ENCODE data around the gene SNW1.

SNW1 gene

DNA sequence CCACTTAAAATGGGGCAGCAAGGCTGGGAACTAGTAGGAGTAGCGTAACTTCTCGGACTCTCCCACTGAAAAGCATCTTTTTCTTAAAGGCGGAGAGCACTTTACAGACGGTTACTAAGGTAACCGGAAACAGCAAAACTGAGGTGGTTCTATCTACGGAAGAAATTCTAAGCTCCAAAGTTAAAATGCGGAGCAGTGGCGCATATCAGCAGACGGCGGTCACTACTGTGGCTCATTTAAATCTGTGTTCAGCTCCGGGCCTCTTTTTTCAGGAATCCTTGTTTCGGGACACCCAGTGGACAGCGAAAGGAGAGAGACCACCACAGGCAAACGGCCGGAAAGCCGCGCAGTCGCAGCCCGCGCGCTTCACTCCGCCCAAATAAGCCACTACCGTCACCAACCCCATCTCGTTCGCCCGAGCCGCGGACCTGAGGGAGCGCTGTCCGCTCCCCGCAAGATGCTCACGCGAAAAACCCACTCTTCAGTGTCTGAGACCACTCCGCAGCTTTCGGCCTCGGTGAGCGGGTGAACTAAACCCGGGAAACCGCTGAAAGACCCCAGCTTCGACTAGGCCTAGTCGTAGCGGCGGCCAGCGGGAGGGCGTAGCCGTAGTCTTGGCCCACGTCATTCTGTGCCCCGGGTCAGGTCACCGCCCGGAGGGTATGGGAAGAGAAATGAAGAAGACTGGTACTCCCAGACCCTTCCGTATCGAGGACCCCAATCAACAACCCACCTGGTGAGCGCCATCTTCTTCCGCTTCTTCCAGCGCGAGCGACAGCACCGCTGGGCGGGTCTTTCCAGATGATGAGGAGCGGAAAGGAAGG, at the start of gene SNW1:
TSS of gene SNW1 (minus strand) at position 776 of the 824 bp plus-strand sequence. CDS start at position 747, 29 bp downstream.
- CTCF ChIA-PET = interaction anchor here (0.7 to 1.8 kb wide), 6 partner anchors 9 to 847 kb away, joined by 3 to 7 read pairs (median 3); partner anchors contain the start of gene ADCK1
- POLR2A ChIA-PET = interaction anchor here (1.2 kb wide), 1 partner anchor 40 kb away, joined by 3 read pairs; the partner anchor contains the start of gene ADCK1
- H3K4me3 ChIP-seq (ENCODE audit: low read depth, low read length) = peak within 1 kb of the TSS; percentile 97
- TF ChIP-seq, protein P1, sequence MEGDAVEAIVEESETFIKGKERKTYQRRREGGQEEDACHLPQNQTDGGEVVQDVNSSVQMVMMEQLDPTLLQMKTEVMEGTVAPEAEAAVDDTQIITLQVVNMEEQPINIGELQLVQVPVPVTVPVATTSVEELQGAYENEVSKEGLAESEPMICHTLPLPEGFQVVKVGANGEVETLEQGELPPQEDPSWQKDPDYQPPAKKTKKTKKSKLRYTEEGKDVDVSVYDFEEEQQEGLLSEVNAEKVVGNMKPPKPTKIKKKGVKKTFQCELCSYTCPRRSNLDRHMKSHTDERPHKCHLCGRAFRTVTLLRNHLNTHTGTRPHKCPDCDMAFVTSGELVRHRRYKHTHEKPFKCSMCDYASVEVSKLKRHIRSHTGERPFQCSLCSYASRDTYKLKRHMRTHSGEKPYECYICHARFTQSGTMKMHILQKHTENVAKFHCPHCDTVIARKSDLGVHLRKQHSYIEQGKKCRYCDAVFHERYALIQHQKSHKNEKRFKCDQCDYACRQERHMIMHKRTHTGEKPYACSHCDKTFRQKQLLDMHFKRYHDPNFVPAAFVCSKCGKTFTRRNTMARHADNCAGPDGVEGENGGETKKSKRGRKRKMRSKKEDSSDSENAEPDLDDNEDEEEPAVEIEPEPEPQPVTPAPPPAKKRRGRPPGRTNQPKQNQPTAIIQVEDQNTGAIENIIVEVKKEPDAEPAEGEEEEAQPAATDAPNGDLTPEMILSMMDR (IDR thresholded peaks at IDR 0.05; ENCODE audit: insufficient read depth, low read length, missing control alignments) = no peak
- DNase-seq (ENCODE audit: low read depth, low spot score) = peak; percentile 63

DNA sequence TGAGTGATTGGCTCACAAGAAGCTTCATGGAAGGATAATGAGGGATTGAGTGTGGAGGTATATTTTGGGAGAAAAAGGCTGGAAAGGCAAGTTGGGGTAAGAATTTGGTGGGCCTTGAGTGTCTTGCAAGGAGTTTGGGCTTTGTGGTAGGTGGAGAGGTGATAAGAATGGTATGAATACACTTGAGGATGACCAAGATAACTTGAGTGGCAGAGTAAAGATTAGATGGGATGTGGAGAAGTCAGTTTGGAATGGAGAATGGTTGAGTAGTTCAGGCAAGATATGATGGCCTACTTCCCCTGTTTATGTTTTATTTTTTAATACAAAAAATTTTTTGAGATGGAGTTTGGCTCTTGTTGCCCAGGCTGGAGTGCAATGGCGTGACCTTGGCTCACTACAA, 48.1 kb upstream of the SNW1 start:
- ChIA-PET POLR2A (no interaction called here), CTCF (interaction anchor here (1.4 kb wide), 1 partner anchor 53 kb away, joined by 5 read pairs; no protein-coding TSS in a partner anchor)
- no peak overlapping the region for H3K4me3 ChIP-seq (ENCODE audit: low read depth, low read length)
- TF ChIP-seq, protein P1 (IDR thresholded peaks at IDR 0.05; ENCODE audit: insufficient read depth, low read length, missing control alignments) = no peak
- DNase-seq (ENCODE audit: low read depth, low spot score) = no peak

DNA sequence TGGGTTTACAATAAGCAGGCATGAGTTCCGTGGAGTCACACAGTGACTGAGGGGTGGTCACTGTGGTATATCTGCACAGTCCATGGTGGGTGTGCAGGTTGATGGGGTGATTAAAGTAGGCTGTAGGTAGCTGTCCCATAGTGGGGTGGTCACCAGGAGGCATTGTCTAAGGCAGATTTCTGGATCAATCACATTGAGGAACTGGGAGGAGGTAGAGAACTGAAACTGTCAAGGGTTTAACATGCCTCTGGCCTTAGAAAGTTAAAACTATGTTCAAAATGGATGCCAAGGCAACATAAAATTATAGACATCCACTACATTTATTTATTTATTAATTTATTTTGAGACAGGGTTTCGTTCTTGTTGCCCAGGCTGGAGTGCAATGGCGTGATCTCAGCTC, 47.3 kb upstream of the SNW1 start:
- no peak for DNase-seq (ENCODE audit: low read depth, low spot score)
- no peak overlapping the region for H3K4me3 ChIP-seq (ENCODE audit: low read depth, low read length)
- CTCF ChIA-PET = no interaction called here
- TF ChIP-seq, protein P1 (IDR thresholded peaks at IDR 0.05; ENCODE audit: insufficient read depth, low read length, missing control alignments) = no peak
- POLR2A ChIA-PET = no interaction called here

DNA sequence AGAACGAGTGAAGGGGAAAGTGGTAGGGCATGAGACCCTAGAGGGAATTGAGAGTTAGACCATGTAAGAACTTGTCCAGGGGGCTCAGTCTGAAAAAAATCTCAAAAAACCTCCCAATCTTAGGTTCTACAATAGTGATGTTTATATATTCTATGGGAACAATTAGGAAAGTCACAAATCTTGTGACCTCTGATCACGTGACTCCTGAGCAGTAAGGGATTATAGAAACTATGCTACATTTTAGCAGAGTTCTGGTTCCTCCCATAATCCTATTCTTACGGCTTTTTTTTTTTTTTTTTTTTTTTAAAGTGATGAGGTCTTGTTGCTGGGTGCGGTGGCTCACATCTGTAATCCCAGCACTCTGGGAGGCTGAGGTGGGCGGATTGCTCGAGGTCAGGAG, 44.8 kb upstream of the SNW1 start:
- DNase-seq (ENCODE audit: low read depth, low spot score) = no peak
- TF ChIP-seq, protein P1 (IDR thresholded peaks at IDR 0.05; ENCODE audit: insufficient read depth, low read length, missing control alignments) = no peak
- ChIA-PET POLR2A (no interaction called here), CTCF (no interaction called here)
- no peak overlapping the region for H3K4me3 ChIP-seq (ENCODE audit: low read depth, low read length)

DNA sequence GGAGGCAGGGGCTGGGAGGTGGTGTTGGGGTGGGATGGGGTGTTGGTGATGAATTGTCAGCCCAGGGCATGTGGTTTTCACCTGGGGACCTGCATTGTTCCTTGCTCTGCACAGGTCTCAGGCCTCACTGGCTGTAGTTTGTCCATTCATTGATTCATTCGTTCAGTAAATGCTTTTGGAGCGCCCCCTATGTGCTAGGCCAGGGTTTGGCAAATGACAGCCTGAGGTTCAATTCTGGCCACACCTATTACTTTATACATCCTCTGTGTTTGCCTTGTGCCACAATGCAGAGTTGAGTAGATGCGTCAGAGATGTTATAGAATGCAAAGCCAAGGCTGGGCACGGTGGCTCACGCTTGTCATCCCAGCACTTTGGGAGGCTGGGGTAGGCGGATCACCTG, 43.6 kb upstream of the SNW1 start:
- no peak for DNase-seq (ENCODE audit: low read depth, low spot score)
- H3K4me3 ChIP-seq (ENCODE audit: low read depth, low read length) = no peak overlapping the region
- TF ChIP-seq, protein P1 (IDR thresholded peaks at IDR 0.05; ENCODE audit: insufficient read depth, low read length, missing control alignments) = no peak
- ChIA-PET POLR2A (no interaction called here), CTCF (no interaction called here)

DNA sequence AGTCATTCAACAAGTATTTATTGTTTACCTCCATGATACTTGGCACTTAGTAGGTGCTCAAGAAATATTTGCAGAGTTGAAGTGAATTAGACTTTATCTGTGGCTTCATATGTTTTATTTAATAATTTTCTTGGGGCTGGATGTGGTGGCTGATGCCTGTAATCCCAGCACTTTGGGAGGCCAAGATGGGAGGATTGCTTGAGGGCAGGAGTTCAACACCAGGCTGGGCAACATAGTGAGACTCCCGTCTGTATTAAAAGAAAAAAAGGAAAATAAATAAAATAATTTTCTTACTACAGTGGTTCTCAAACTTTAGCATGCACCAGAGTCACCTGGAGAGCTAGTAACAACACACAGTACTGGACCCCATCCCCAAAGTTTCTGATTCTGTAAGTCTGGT, 39.9 kb upstream of the SNW1 start:
- TF ChIP-seq, protein P1 (IDR thresholded peaks at IDR 0.05; ENCODE audit: insufficient read depth, low read length, missing control alignments) = no peak
- ChIA-PET POLR2A (interaction anchor here (1.4 kb wide), 1 partner anchor 40 kb away, joined by 3 read pairs; the partner anchor contains the start of gene SNW1), CTCF (interaction anchor here (0.5 to 2.0 kb wide), 2 partner anchors 39 to 133 kb away, joined by 3 to 7 read pairs; partner anchors contain the start of gene SNW1)
- peak overlapping the region; percentile 70 for H3K4me3 ChIP-seq (ENCODE audit: low read depth, low read length)
- DNase-seq (ENCODE audit: low read depth, low spot score) = no peak
